Large intestine (tissue), 3 donors: ENCODE results near the gene IKZF3. TPM values are rescaled to one million over a fixed set of nuclear protein-coding genes. Genes with fewer than 3 reads are reported as not detected.
"Not testable (repeated sequence)": the region's sequence is repeated elsewhere in the genome, so short reads cannot be mapped to it uniquely, and the experiment has no call there.

Experiments used
- DNase-seq, 2 donors: peaks; one replicate each; pipeline versions ENCODE4 v3.0.0 to v3.0.0-alpha.2; 2013
- H3K27ac ChIP-seq: one replicate; pipeline ENCODE4 v1.5.1; 2013; ENCODE audit warnings: low read length
- H3K27me3 ChIP-seq: 2 replicates; pipeline ENCODE4 v1.6.1; 2013; ENCODE audit warnings: low read length; ENCODE audit not compliant: control insufficient read depth, insufficient read depth
- H3K36me3 ChIP-seq: 2 replicates; pipeline ENCODE4 v1.6.1; 2013; ENCODE audit warnings: low read length; ENCODE audit not compliant: control insufficient read depth, insufficient read depth
- H3K4me1 ChIP-seq: one replicate; pipeline ENCODE4 v1.6.1; 2013; ENCODE audit warnings: low read length; ENCODE audit not compliant: control insufficient read depth, insufficient read depth
- H3K4me3 ChIP-seq: one replicate; pipeline ENCODE4 v1.5.1; 2013; ENCODE audit warnings: low read length
- H3K9me3 ChIP-seq: one replicate; pipeline ENCODE4 v1.6.1; 2013; ENCODE audit warnings: mild to moderate bottlenecking, low read depth, low read length, moderate library complexity; ENCODE audit not compliant: control insufficient read depth
- WGBS: methylation state at CpG from one replicate; pipeline ENCODE4 v1.1.5; 2013; ENCODE audit warnings: low lambda C conversion rate; ENCODE audit not compliant: insufficient coverage; 5-methylcytosine and 5-hydroxymethylcytosine counted together
- polyA plus RNA-seq: library from polyadenylated mRNA; unstranded; fragments of 120-200 nt; gene quantifications from one replicate; pipeline ENCODE4 v1.2.1, GENCODE V29; 2013

The IKZF3 gene
- polyA plus RNA-seq, 1 donor: 2.4 TPM

DNA sequence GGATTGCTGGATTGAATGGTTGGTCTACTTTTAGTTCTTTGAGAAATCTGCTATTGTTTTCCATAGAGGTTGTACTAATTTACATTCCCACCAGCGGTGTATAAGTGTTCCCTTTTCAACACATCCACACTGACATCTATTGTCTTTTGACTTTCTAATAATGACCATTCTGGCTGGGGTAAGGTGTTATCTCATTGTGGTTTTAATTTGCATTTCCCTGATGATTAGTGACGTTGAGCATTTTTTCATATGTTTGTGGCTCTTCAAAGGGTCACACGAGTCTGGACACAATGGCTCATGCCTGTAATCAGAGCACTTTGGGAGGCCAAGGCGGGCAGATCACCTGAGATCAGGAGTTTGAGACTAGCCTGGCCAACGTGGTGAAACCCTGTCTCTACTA, 22.0 kb upstream of the IKZF3 start:
- WGBS: 80% methylated on average over 1 of the region's 5 CpGs
- H3K4me1 ChIP-seq, H3K36me3 ChIP-seq, DNase-seq, H3K4me3 ChIP-seq, H3K9me3 ChIP-seq, H3K27ac ChIP-seq, H3K27me3 ChIP-seq: not testable (repeated sequence)

DNA sequence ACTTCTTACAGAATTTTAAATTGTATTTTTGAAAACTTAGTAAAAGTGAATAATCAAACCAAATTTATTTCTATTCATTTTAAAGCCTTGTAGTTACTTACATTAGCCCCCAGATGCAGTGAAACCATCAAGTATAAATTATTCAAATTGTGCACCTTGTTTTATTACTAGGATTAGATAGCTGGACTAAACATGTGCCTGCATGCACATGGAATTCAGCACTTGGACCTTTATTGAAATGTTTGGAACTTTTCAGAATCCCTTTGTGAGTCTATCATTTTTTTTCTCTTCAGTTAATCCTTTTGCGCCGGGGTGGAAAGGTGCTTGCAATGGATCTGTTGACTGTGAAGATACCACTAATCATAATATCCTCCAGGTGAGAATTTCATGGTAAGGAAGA, 8.6 kb upstream of the IKZF3 start:
- no peak overlapping the region for H3K4me3 ChIP-seq
- H3K4me1 ChIP-seq: no peaks in the 10 kb centered on the region
- H3K27ac ChIP-seq: no peak overlapping the region
- peak in 1 of 2 donors; percentile 52 for DNase-seq
- WGBS: 20% methylated on average over 1 of the region's 2 CpGs
- H3K36me3 ChIP-seq: no peaks in the 10 kb centered on the region
- H3K27me3 ChIP-seq: peaks cover 14% of the 10 kb centered on the region
- H3K9me3 ChIP-seq: peaks cover 9% of the 10 kb centered on the region

GRCh38 chr17:39871801-39872200, 7.7 kb upstream of the IKZF3 start:
- 0% methylated on average over 1 of the region's 2 CpGs for WGBS
- peaks cover 23% of the 10 kb centered on the region for H3K27me3 ChIP-seq
- H3K4me1 ChIP-seq: no peaks in the 10 kb centered on the region
- H3K36me3 ChIP-seq: no peaks in the 10 kb centered on the region
- H3K27ac ChIP-seq: no peak overlapping the region
- peaks cover 11% of the 10 kb centered on the region for H3K9me3 ChIP-seq
- no peak overlapping the region for H3K4me3 ChIP-seq
- DNase-seq: no peak

DNA sequence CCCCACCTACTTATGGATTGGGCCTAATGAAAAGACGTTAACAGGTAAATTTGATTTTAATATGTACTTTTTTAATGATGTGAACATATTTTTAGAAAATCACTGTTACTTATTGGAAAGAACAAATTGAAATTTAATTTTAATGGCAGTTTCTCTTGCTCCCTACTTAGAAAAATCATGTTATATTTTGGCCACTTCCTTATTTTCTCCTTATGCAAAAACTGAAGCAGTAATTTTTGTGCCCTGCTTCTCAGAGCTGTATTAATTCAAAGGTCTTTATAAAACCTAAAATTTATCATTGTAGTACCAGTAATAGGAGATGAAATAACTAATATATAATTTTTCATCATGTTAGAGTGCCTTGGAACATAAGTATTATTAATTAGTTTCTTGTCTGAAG, 6.7 kb upstream of the IKZF3 start:
- H3K36me3 ChIP-seq: no peaks in the 10 kb centered on the region
- H3K4me3 ChIP-seq: no peak overlapping the region
- H3K4me1 ChIP-seq: no peaks in the 10 kb centered on the region
- no peak for DNase-seq
- H3K27me3 ChIP-seq: peaks cover 30% of the 10 kb centered on the region
- peaks cover 11% of the 10 kb centered on the region for H3K9me3 ChIP-seq
- no CpG with 5 or more reads among the region's 1 CpG for WGBS
- no peak overlapping the region for H3K27ac ChIP-seq

DNA sequence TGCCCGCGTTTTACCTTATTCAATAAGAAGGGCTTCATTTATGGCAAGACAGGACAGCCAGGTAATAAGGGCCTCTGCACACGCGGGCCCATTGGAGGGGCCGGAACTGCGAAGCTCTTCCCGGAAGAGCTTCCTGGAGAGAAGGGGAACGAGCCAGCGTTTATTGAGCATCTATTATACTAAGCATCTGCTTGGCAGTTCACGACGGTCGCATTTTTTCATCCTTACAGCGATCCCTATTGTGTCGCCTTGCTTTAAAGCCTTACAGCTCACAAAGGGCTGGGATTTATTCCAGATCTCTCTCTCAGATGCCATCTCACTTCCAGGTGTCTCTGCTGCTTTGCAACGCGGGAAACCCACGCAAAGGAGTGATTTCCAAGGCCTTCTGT, 4.4 kb upstream of the IKZF3 start:
- Histone ChIP-seq H3K27ac (no peak overlapping the region), H3K27me3 (peaks cover 48% of the 10 kb centered on the region), H3K4me3 (no peak overlapping the region), H3K9me3 (peaks cover 13% of the 10 kb centered on the region), H3K4me1 (peaks cover 4% of the 10 kb centered on the region), H3K36me3 (no peaks in the 10 kb centered on the region)
- WGBS: no CpG with 5 or more reads among the region's 17 CpGs
- DNase-seq: no peak

DNA sequence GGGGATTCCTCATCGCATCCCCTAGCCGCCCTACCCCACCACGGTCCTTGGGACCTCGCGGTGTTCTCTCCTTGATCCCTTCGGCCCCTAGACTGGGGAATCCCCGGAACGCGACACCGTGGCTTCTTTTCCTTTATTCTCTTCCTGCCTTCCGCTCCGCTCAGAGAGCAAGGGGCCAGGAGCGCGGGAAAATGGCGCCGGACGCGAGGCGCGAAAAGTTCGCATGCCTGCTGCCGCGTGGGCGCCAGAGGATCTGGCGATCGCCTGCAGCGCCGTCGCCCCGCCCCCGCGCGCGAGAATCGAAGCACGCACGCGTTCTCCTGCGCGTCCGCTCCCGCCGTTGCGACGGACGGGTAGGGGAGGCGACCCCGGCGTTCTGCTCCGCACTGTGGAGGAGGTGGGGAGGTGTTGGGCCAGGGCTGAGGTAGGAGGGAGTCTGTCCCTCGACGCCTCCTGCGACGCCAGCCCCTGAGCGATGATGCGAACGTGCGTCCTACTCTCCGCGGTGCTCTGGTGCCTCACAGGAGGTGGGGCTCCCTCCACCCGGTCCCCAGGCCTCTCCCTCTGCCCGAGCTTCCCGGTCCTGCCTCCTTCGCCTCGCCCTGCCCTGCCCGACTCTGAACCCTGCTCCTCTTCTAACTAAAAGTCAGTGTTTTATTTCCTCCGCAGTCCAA, 3.9 kb upstream of the IKZF3 start, which contains the start of gene ZPBP2:
Gene ZPBP2, plus strand, starts transcription at position 323 of the 674 bp plus-strand sequence. Its CDS starts 153 bp downstream, at position 476.
- peak in 1 of 2 donors; percentile 35 for DNase-seq
- no peaks in the 10 kb centered on the region for H3K36me3 ChIP-seq
- H3K9me3 ChIP-seq: peaks cover 13% of the 10 kb centered on the region
- H3K4me3 ChIP-seq: no peak within 1 kb of the TSS
- peaks cover 53% of the 10 kb centered on the region for H3K27me3 ChIP-seq
- peaks cover 4% of the 10 kb centered on the region for H3K4me1 ChIP-seq
- no peak within 1 kb of the TSS for H3K27ac ChIP-seq
- WGBS: 27% methylated on average over 3 of the region's 67 CpGs

DNA sequence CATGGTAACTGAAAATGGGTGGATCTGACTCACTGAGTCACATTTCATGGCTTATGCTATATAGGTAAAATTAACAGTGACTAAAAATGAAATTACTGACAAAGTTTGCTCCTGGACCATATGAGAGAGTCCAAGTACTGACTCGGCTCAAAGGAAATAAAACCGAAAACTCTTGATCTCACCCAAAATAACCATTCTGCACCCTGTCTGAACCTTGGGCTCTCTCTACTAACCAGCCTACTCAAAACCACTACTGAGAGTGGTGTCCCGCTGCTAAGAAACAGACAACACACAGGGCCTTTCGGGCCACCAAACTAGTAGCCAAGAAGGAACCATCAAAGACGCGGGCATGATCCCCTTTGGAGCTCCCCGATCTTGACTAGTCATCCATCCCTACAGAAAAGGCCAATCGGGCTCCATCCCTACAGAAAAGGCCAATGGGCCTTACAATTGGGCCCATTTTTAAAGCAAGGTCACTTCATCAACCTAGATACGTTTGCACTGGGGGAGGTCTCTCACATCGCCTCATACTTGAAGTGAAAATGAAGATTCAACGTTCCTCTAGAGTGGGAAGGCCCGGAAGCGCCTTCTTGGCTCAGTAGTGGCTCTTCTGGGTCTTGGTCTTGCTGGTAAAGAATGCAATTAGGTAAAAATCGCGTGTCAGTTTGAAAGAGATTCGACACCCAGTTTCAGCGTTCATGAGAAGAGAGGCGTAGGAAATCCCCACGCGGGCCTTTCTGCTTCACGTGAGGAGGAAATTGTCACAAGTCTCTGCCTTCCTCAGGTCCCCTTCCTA, 3.2 kb upstream of the IKZF3 start:
- H3K4me1 ChIP-seq: peaks cover 4% of the 10 kb centered on the region
- peaks cover 13% of the 10 kb centered on the region for H3K9me3 ChIP-seq
- H3K27ac ChIP-seq: no peak overlapping the region
- no peaks in the 10 kb centered on the region for H3K36me3 ChIP-seq
- no peak overlapping the region for H3K4me3 ChIP-seq
- peaks cover 53% of the 10 kb centered on the region for H3K27me3 ChIP-seq
- DNase-seq: no peak
- WGBS: no CpG with 5 or more reads among the region's 21 CpGs

DNA sequence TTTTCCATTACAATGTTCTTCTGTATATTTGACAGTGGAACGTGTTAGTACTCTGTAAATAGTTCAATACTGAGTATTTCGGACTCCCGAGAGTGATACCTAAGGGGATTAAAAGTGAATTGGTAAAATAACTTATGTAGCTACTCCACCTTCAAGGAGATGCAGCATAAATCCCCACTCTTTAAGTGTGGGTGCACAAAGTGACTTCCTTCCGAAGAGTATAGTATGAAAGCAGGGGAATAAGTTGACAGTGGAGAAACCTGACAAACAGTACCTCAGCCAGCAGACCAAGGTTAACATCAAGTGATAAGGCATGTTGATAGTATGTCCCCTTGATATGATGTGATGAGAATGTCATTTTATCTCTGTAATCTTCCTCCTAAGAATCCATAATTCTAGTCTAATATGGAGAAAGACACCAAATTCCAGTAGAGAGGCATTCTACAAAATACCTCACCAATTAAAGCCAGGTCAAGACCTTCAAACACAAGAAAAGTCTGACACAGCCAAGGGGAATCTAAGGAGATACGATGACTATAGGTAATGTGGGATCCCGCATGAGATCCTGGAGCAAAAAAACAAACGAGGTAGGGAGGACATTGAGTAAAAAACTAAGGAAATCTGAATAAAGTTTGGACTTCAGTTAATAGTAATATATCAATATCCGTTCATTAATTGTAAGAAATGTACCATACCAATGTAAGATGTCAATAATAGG, 2.1 kb upstream of the IKZF3 start:
- H3K4me1 ChIP-seq: peaks cover 4% of the 10 kb centered on the region
- H3K27me3 ChIP-seq: peaks cover 60% of the 10 kb centered on the region
- peaks cover 13% of the 10 kb centered on the region for H3K9me3 ChIP-seq
- DNase-seq: no peak
- WGBS: 67% methylated on average over 3 of the region's 8 CpGs
- H3K27ac ChIP-seq: no peak overlapping the region
- no peaks in the 10 kb centered on the region for H3K36me3 ChIP-seq
- H3K4me3 ChIP-seq: no peak overlapping the region

DNA sequence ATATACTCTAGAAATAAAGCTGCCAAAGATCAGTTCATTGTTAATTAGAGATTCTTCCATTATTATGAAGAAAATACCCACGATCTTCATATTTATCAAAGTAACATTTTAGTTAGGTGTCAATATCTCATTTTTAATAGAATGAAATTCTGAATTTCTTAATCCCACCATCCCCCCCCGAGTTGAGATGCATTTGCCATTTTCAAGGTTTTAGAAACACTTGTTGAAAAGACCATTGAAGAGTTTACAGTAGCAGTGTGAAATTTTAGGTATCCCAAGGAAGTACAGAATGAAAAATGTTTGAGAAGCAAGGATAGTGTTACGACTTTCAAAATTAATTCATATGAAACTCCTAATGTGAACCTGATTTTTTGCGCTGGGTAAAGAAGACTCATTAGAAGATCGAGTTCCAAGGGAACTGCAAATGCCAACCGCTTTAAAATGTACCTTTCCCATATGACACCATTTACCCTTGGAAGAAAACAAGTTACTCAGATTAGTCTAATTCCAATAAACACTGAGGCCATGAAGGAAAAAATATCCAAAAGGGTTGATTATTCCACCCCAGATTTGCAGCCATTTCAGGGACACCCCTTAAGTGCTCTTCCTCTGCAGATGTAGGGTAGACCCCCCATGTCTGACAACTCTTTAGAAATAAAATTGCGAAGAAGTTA, 731 bp downstream of the IKZF3 start:
- no peak for DNase-seq
- WGBS: 74% methylated on average over 3 of the region's 7 CpGs
- Histone ChIP-seq H3K27me3 (peaks cover 59% of the 10 kb centered on the region), H3K36me3 (no peaks in the 10 kb centered on the region), H3K27ac (no peak overlapping the region), H3K9me3 (peaks cover 10% of the 10 kb centered on the region), H3K4me3 (no peak overlapping the region), H3K4me1 (peaks cover 4% of the 10 kb centered on the region)

- Histone ChIP-seq H3K27ac (no peak overlapping the region), H3K36me3 (no peaks in the 10 kb centered on the region), H3K9me3 (peaks cover 2% of the 10 kb centered on the region), H3K27me3 (peaks cover 42% of the 10 kb centered on the region), H3K4me3 (no peak overlapping the region), H3K4me1 (peaks cover 4% of the 10 kb centered on the region)
- 94% methylated on average over 5 of the region's 5 CpGs for WGBS
- DNase-seq: no peak
These were observed 2.9 kb downstream of the IKZF3 start for GRCh38 chr17:39861235-39861634.
